Measurements from ENCODE around the gene NCR2.

GRCh38 chr6:41335296-41335695 lies at the start of gene NCR2:
- TF ChIP-seq CTCF (IDR thresholded peaks at IDR 0.05 in 8 of 11, conservative IDR thresholded peaks at IDR 0.05 in 3 of 11), result no peak
- TF ChIP-seq POLR2AphosphoS5 (IDR thresholded peaks at IDR 0.05), result no peak

Data from spleen (tissue), 7 donors.